Measurements from ENCODE around the gene DOCK8. TPM values are rescaled to one million over a fixed set of nuclear protein-coding genes. Genes with fewer than 3 reads are reported as not detected.
"Not testable (repeated sequence)": the region's sequence is repeated elsewhere in the genome, so short reads cannot be mapped to it uniquely, and the experiment has no call there.

The DOCK8 gene
- total RNA-seq, 1 donor from 2014 or later, result 219 TPM

DNA sequence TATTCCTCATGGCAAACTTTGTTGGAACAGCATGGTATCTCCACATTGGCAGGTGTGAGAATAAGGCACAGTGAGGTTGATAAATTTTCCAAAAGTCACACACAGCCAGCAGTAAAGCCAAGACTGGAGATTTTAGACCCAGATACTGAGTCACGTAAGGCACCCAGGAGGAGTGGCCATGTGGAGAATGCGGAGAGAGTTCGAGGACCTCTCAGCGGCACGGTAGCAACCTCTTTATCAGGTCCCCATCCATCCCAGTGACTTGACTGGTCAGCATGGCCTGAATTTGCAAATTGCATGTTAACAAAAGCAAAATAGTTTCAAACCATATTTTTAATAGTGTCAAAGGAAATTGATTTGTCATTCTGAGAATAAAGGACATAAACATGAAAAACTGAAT, 183.4 kb downstream of the DOCK8 start:
- intact Hi-C loops (cut with micrococcal nuclease), result no loop called here
- TF ChIP-seq, protein P1, sequence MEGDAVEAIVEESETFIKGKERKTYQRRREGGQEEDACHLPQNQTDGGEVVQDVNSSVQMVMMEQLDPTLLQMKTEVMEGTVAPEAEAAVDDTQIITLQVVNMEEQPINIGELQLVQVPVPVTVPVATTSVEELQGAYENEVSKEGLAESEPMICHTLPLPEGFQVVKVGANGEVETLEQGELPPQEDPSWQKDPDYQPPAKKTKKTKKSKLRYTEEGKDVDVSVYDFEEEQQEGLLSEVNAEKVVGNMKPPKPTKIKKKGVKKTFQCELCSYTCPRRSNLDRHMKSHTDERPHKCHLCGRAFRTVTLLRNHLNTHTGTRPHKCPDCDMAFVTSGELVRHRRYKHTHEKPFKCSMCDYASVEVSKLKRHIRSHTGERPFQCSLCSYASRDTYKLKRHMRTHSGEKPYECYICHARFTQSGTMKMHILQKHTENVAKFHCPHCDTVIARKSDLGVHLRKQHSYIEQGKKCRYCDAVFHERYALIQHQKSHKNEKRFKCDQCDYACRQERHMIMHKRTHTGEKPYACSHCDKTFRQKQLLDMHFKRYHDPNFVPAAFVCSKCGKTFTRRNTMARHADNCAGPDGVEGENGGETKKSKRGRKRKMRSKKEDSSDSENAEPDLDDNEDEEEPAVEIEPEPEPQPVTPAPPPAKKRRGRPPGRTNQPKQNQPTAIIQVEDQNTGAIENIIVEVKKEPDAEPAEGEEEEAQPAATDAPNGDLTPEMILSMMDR (IDR thresholded peaks at IDR 0.05), result no peak
- H3K4me3 Mint-ChIP-seq, result no peak overlapping the region
- no peak for DNase-seq
- POLR2A ChIA-PET, result no interaction called here
- H3K27ac Mint-ChIP-seq, result no peak overlapping the region
- H3K27me3 Mint-ChIP-seq, result no peaks in the 10 kb centered on the region
- CTCF ChIA-PET, result no interaction called here
- no peaks in the 10 kb centered on the region for H3K4me1 Mint-ChIP-seq
- H3K9me3 Mint-ChIP-seq, result no peaks in the 10 kb centered on the region
- peaks cover 81% of the 10 kb centered on the region for H3K36me3 Mint-ChIP-seq (ENCODE audit: low read depth)
- ATAC-seq (ENCODE audit: low read depth), result no peak

GRCh38 chr9:401223-401622, 186.6 kb downstream of the DOCK8 start:
- Mint-ChIP-seq H3K27ac (peak overlapping the region; percentile 50), H3K4me1 (no peaks in the 10 kb centered on the region), H3K27me3 (no peaks in the 10 kb centered on the region), H3K36me3 (ENCODE audit: low read depth) (peaks cover 84% of the 10 kb centered on the region), H3K9me3 (no peaks in the 10 kb centered on the region), H3K4me3 (no peak overlapping the region)
- ATAC-seq (ENCODE audit: low read depth) (no peak), DNase-seq (no peak)
- TF ChIP-seq, protein P1 (IDR thresholded peaks at IDR 0.05), result no peak
- ChIA-PET CTCF (no interaction called here), POLR2A (no interaction called here)
- intact Hi-C loops (cut with micrococcal nuclease), result no loop called here

DNA sequence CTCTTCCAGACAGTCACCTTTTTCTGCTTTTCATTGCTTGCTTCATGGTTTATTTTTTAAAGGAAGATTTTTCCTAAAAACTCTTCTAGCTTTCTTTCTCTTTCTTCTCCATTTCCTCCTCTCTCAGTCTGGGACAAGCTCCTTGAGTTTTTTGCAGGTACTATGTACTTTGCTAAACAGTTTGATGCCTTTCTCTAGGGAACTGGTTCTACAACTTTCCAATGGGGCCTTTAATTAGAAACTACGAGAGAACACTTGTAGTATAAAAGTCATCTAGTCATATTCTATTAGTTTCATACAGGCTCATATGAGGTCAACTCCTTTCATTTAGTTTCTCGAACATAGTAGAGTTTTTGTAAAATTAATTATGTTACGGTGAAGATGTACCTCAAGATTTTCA, 189.6 kb downstream of the DOCK8 start:
- Mint-ChIP-seq H3K27me3 (no peaks in the 10 kb centered on the region), H3K36me3 (ENCODE audit: low read depth) (peaks cover 88% of the 10 kb centered on the region), H3K4me1 (peaks cover 10% of the 10 kb centered on the region), H3K4me3 (no peak overlapping the region), H3K9me3 (no peaks in the 10 kb centered on the region), H3K27ac (no peak overlapping the region)
- DNase-seq (no peak), ATAC-seq (ENCODE audit: low read depth) (no peak)
- CTCF ChIA-PET, result no interaction called here
- TF ChIP-seq, protein P1 (IDR thresholded peaks at IDR 0.05), result no peak
- POLR2A ChIA-PET, result no interaction called here
- intact Hi-C loops (cut with micrococcal nuclease), result no loop called here

- TF ChIP-seq, protein P1 (IDR thresholded peaks at IDR 0.05), result no peak
- Mint-ChIP-seq H3K4me3 (no peak overlapping the region), H3K9me3 (no peaks in the 10 kb centered on the region), H3K36me3 (ENCODE audit: low read depth) (peaks cover 90% of the 10 kb centered on the region), H3K27ac (no peak overlapping the region), H3K27me3 (no peaks in the 10 kb centered on the region), H3K4me1 (peaks cover 10% of the 10 kb centered on the region)
- no peak for ATAC-seq (ENCODE audit: low read depth)
- ChIA-PET CTCF (no interaction called here), POLR2A (no interaction called here)
- no peak for DNase-seq
- intact Hi-C loops (cut with micrococcal nuclease), result no loop called here
Measured at GRCh38 chr9:405341-405740, 190.7 kb downstream of the DOCK8 start.

- peaks cover 10% of the 10 kb centered on the region for H3K4me1 Mint-ChIP-seq
- no peak overlapping the region for H3K4me3 Mint-ChIP-seq
- no peak overlapping the region for H3K27ac Mint-ChIP-seq
- POLR2A ChIA-PET, result no interaction called here
- ATAC-seq (ENCODE audit: low read depth) (no peak), DNase-seq (no peak)
- intact Hi-C loops (cut with micrococcal nuclease), result no loop called here
- CTCF ChIA-PET, result no interaction called here
- H3K27me3 Mint-ChIP-seq, result no peaks in the 10 kb centered on the region
- H3K36me3 Mint-ChIP-seq (ENCODE audit: low read depth), result peaks cover 91% of the 10 kb centered on the region
- TF ChIP-seq, protein P1 (IDR thresholded peaks at IDR 0.05), result no peak
- H3K9me3 Mint-ChIP-seq, result no peaks in the 10 kb centered on the region
Measured at GRCh38 chr9:406886-407654, 192.4 kb downstream of the DOCK8 start.

GRCh38 chr9:409655-410054, 195.0 kb downstream of the DOCK8 start:
- H3K27ac Mint-ChIP-seq; DNase-seq; H3K4me1 Mint-ChIP-seq; H3K4me3 Mint-ChIP-seq; intact Hi-C loops (cut with micrococcal nuclease); H3K9me3 Mint-ChIP-seq; POLR2A ChIA-PET; CTCF ChIA-PET; ATAC-seq (ENCODE audit: low read depth); H3K27me3 Mint-ChIP-seq: not testable (repeated sequence)
- peaks cover 87% of the 10 kb centered on the region for H3K36me3 Mint-ChIP-seq (ENCODE audit: low read depth)

All from activated B cell treated with CpG ODN at 0.5 μM for 24 hours (primary cell).